ENCODE measurements around the gene AREG.

The AREG gene

DNA sequence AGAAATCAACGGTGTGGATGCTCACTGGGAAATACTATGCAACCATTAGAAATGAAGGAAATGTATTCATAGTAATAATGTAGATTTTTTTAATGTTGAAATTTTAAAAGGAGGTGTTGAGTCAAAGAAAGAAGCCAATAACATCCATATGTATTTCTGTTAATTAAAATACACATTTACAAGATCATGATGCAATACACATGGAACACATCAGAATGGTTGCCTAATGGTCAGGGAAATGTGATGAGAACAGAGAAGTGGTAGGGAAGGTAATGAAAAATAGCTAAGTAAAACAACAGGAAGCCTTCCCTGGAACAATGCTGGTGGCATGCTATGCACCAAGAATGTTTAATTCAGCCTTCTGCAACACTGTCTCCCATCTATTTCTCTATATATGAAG, 18.2 kb downstream of the AREG start:
- DNase-seq (no peak), ATAC-seq (replicated peaks) (no peak)
- Mint-ChIP-seq H3K36me3 (peaks cover 0 to 2% of the 10 kb centered on the region in 2 donors), H3K4me1 (no peaks in the 10 kb centered on the region), H3K27ac (no peak overlapping the region), H3K4me3 (no peak overlapping the region), H3K27me3 (peaks cover 16 to 19% of the 10 kb centered on the region in 2 donors), H3K9me3 (peaks cover 4 to 7% of the 10 kb centered on the region in 2 donors)

- H3K4me3 Mint-ChIP-seq = no peak overlapping the region
- H3K27me3 Mint-ChIP-seq = peaks cover 14 to 16% of the 10 kb centered on the region in 2 donors
- peaks cover 0 to 2% of the 10 kb centered on the region in 2 donors for H3K36me3 Mint-ChIP-seq
- H3K27ac Mint-ChIP-seq = no peak overlapping the region
- DNase-seq = no peak
- no peak for ATAC-seq (replicated peaks)
- no peaks in the 10 kb centered on the region for H3K4me1 Mint-ChIP-seq
- peaks cover 4 to 7% of the 10 kb centered on the region in 2 donors for H3K9me3 Mint-ChIP-seq
These were observed 19.4 kb downstream of the AREG start for GRCh38 chr4:74464291-74464690.

GRCh38 chr4:74466242-74466641, 21.3 kb downstream of the AREG start:
- peaks cover 7 to 12% of the 10 kb centered on the region in 2 donors for H3K27me3 Mint-ChIP-seq
- ATAC-seq (replicated peaks) = no peak
- no peak for DNase-seq
- H3K4me1 Mint-ChIP-seq = no peaks in the 10 kb centered on the region
- H3K4me3 Mint-ChIP-seq = no peak overlapping the region
- H3K9me3 Mint-ChIP-seq = peaks cover 0 to 4% of the 10 kb centered on the region in 2 donors
- no peak overlapping the region for H3K27ac Mint-ChIP-seq
- no peaks in the 10 kb centered on the region for H3K36me3 Mint-ChIP-seq

DNA sequence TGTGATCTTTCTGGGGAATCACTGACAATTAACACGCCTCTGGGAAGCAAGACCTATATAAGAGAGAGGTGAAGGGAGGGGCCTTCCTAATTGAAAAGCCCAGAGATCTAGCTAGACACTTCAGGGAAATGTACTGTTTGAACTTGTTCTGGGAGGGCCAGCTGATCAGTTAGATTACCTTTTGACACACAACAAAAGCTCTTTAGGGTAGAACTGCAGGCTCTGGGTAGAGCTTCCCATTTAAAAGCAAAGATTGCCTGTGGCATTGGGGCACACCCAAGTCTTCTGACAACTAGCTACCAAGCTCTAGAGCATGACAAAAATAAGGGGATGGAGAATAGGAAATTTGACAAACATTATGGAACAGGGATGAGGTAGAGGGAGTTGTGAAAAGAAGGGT, 26.3 kb downstream of the AREG start:
- Mint-ChIP-seq H3K27ac (no peak overlapping the region), H3K36me3 (no peaks in the 10 kb centered on the region), H3K4me3 (no peak overlapping the region), H3K9me3 (no peaks in the 10 kb centered on the region), H3K27me3 (peaks cover 14 to 25% of the 10 kb centered on the region in 2 donors), H3K4me1 (no peaks in the 10 kb centered on the region)
- DNase-seq (no peak), ATAC-seq (replicated peaks) (no peak)

GRCh38 chr4:74473155-74473811, 28.3 kb downstream of the AREG start:
- DNase-seq = no peak
- Mint-ChIP-seq H3K27me3 (peaks cover 14 to 31% of the 10 kb centered on the region in 2 donors), H3K4me3 (no peak overlapping the region), H3K36me3 (no peaks in the 10 kb centered on the region), H3K27ac (no peak overlapping the region), H3K4me1 (no peaks in the 10 kb centered on the region), H3K9me3 (no peaks in the 10 kb centered on the region)
- ATAC-seq (replicated peaks) = no peak

DNA sequence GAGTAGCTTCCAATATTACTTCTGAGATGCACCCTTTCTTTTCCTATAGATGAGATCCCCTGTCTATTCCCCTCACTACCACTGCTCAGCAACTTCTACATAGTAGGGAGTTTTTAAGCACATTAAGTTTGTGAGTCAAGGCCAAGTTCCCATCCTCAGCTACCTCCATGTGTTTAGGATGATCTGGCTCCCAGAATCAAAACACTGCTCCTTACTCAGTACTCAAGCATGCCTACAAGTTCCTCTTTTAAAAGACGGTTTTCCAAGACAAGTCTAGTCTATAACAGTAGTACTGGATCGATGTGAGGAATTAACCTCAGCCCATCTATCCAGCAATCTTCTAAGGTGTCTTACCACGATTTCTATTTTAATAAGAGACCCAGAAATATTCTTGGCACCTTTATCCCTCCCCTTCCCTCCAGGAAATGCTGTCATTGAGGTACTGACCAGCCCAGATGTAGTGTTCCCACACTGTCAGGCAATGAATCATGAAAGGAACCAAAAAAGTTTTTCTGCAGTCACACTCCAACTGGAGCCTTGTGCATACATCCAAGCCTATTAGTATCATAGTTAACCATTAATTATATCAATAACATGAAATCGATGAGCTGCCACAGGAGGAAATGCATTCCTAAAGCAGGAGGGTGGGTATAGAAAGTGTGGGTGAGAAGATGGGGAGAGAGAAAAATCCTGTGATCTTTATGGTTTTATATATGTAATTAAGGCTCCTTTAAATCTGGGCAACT, 29.6 kb downstream of the AREG start:
- ATAC-seq (replicated peaks) (no peak), DNase-seq (no peak)
- Mint-ChIP-seq H3K4me3 (no peak overlapping the region), H3K9me3 (no peaks in the 10 kb centered on the region), H3K27ac (no peak overlapping the region), H3K27me3 (peaks cover 14 to 32% of the 10 kb centered on the region in 2 donors), H3K36me3 (no peaks in the 10 kb centered on the region), H3K4me1 (no peaks in the 10 kb centered on the region)

GRCh38 chr4:74475091-74475800, 30.3 kb downstream of the AREG start:
- DNase-seq (no peak), ATAC-seq (replicated peaks) (no peak)
- H3K27ac Mint-ChIP-seq = no peak overlapping the region
- no peaks in the 10 kb centered on the region for H3K36me3 Mint-ChIP-seq
- H3K4me3 Mint-ChIP-seq = no peak overlapping the region
- H3K27me3 Mint-ChIP-seq = peaks cover 14 to 36% of the 10 kb centered on the region in 2 donors
- H3K4me1 Mint-ChIP-seq = no peaks in the 10 kb centered on the region
- H3K9me3 Mint-ChIP-seq = no peaks in the 10 kb centered on the region

DNA sequence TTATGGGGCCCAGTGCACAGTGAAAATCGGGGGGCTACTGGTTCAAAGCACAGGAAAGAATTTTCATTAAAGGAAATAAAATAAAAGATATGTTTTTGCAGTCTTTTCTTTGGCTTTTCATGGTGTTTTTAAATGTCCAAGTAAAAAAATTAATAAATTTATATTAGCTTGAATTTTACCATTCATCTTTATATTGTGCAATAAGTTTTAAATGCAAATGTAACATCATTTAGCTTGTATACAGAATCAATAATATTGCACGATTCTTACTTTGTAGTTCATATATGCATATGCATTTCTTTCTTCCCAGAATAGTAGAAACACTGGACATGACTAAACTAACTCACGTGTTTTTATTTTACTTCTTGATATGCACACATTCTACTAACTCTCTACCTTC, 31.0 kb downstream of the AREG start:
- H3K27me3 Mint-ChIP-seq = peaks cover 14 to 36% of the 10 kb centered on the region in 2 donors
- H3K27ac Mint-ChIP-seq = no peak overlapping the region
- H3K4me1 Mint-ChIP-seq = no peaks in the 10 kb centered on the region
- DNase-seq (no peak), ATAC-seq (replicated peaks) (no peak)
- no peak overlapping the region for H3K4me3 Mint-ChIP-seq
- H3K9me3 Mint-ChIP-seq = no peaks in the 10 kb centered on the region
- H3K36me3 Mint-ChIP-seq = no peaks in the 10 kb centered on the region

DNA sequence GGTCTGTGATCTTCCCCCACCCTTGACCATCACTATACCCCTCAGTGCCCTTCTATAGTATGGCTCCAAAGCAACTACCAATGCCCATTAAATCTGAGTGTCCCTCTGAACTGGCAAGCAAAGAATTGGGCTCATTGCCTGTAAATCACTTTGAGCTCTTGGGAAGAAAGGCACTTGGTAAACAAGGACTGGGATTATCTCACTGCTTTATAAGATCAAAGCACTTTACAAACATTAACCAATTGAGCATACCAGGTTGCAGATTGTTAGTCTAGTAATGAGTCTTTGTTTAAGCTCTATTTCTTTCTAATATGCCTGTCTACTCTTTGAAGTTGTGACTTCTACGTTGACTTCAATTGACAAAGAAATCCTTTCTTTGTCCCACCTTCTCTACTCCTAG, 34.1 kb downstream of the AREG start:
- H3K36me3 Mint-ChIP-seq = no peaks in the 10 kb centered on the region
- no peaks in the 10 kb centered on the region for H3K9me3 Mint-ChIP-seq
- ATAC-seq (replicated peaks) (no peak), DNase-seq (no peak)
- H3K4me1 Mint-ChIP-seq = peaks cover 1 to 8% of the 10 kb centered on the region in 2 donors
- H3K27ac Mint-ChIP-seq = no peak overlapping the region
- H3K4me3 Mint-ChIP-seq = no peak overlapping the region
- H3K27me3 Mint-ChIP-seq = peaks cover 4 to 24% of the 10 kb centered on the region in 2 donors

GRCh38 chr4:74480267-74480666, 35.3 kb downstream of the AREG start:
- H3K4me3 Mint-ChIP-seq = no peak overlapping the region
- DNase-seq (no peak), ATAC-seq (replicated peaks) (no peak)
- H3K27ac Mint-ChIP-seq = no peak overlapping the region
- no peaks in the 10 kb centered on the region for H3K36me3 Mint-ChIP-seq
- no peaks in the 10 kb centered on the region for H3K9me3 Mint-ChIP-seq
- peaks cover 0 to 11% of the 10 kb centered on the region in 2 donors for H3K27me3 Mint-ChIP-seq
- peaks cover 2 to 8% of the 10 kb centered on the region in 2 donors for H3K4me1 Mint-ChIP-seq

DNA sequence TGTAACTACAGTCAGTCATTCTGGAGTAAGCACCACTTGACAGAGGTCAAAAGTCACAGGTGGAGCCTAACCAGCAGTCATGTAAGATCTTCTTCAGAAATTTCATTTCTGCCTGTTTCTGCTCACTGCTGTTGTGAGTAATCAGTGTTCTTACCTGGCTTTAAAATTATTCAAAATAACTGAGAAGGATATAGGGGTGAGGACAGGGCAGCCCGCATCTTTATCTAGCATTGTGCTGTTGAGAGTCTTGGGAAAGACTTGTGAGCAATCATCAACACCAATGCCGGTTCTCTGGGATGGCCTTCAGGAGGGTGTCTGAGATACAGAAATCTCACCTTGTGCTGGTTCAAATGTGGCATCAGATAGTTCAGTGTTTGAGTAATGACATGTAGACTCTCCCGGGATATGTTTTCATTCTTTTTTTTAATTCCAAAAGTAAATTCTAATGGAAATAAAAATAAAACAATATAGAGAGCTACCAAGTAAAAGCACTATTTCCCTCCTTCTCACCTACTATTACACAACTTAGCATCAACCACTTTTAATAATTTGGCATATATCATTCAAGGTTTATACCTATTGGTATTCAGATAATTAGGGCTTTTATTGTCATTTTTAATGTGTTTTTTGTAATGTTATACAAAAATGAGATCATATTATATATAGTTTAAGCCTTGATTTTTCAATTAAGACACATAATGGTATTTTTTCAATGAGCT, 37.1 kb downstream of the AREG start:
- peaks cover 2 to 8% of the 10 kb centered on the region in 2 donors for H3K4me1 Mint-ChIP-seq
- peaks cover 0 to 11% of the 10 kb centered on the region in 2 donors for H3K27me3 Mint-ChIP-seq
- H3K36me3 Mint-ChIP-seq = no peaks in the 10 kb centered on the region
- DNase-seq = no peak
- no peaks in the 10 kb centered on the region for H3K9me3 Mint-ChIP-seq
- H3K27ac Mint-ChIP-seq = no peak overlapping the region
- no peak overlapping the region for H3K4me3 Mint-ChIP-seq
- no peak for ATAC-seq (replicated peaks)

GRCh38 chr4:74483226-74483911, 38.4 kb downstream of the AREG start:
- Mint-ChIP-seq H3K27me3 (peaks cover 0 to 5% of the 10 kb centered on the region in 2 donors), H3K9me3 (no peaks in the 10 kb centered on the region), H3K4me1 (peaks cover 2 to 8% of the 10 kb centered on the region in 2 donors), H3K4me3 (no peak overlapping the region), H3K36me3 (no peaks in the 10 kb centered on the region), H3K27ac (no peak overlapping the region)
- ATAC-seq (replicated peaks) (peak; percentile 64 to 78), DNase-seq (no peak)

DNA sequence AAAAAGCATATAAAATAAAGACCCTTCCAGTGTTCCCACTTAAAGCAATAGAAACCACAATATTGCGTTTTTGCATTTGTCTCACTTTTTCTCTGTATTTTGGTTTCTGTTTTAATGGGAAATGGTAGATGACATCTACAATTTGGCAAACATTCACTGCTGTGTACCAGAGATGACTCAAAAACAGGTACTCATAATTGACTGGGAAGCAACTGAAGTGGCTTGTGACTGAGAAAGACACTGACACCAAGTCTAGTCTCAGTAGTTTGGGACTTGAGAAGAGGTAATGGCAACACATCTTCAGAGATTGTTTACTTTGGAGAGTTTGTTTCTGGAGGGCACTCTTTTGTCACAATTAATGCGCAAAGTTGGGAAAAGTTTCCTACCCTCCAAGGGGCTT, 42.0 kb downstream of the AREG start:
- ATAC-seq (replicated peaks) (no peak), DNase-seq (no peak)
- Mint-ChIP-seq H3K4me3 (no peak overlapping the region), H3K4me1 (peaks cover 2 to 8% of the 10 kb centered on the region in 2 donors), H3K27ac (no peak overlapping the region), H3K36me3 (no peaks in the 10 kb centered on the region), H3K27me3 (peaks cover 0 to 5% of the 10 kb centered on the region in 2 donors), H3K9me3 (no peaks in the 10 kb centered on the region)

DNA sequence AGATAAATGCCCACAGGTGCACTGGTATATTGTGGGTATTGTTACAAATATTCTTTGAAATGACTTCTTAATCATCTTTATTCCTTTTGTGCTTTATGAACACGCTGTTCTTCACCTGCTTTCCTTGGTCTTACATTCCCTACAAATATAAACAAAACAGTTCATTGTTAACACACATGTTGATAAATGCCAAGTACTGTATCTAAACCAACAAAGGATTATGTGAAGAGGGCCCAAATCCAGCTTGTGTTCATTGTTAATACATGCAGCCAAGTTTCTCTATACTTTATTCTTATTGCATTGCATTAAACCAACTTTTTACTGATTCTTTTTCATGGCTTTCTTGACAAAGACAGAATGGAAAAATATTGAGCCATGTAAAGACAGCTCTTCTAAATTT, 42.8 kb downstream of the AREG start:
- Mint-ChIP-seq H3K27me3 (peaks cover 0 to 9% of the 10 kb centered on the region in 2 donors), H3K27ac (no peak overlapping the region), H3K9me3 (no peaks in the 10 kb centered on the region), H3K36me3 (no peaks in the 10 kb centered on the region), H3K4me1 (peaks cover 2 to 8% of the 10 kb centered on the region in 2 donors), H3K4me3 (no peak overlapping the region)
- no peak for DNase-seq
- ATAC-seq (replicated peaks) = no peak
